Esophagus muscularis mucosa (tissue), 4 donors: ENCODE data around the gene KCNK4. TPM values are rescaled to one million over a fixed set of nuclear protein-coding genes. Genes with fewer than 3 reads are reported as not detected.

Experiments
- DNase-seq: peaks from one replicate; pipeline ENCODE4 v3.0.0-alpha.2; 2017; ENCODE audit errors: extremely low spot score
- H3K27ac ChIP-seq, 4 donors: fragments of 200-600 bp; sonication (generic); replicated peaks in 1 of 4; 1 replicate in 3 of 4; 2 replicates in 1 of 4; pipeline ENCODE4 v1.5.1; 2016 to 2019; ENCODE audit warnings: mild to moderate bottlenecking in 1 of 4
- H3K27me3 ChIP-seq, 4 donors: fragments of 200-600 bp; sonication (generic); one replicate each; pipeline versions ENCODE4 v1.5.1 to v1.6.0; 2016 to 2019
- H3K36me3 ChIP-seq, 4 donors: fragments of 200-600 bp; sonication (generic); one replicate each; pipeline ENCODE4 v1.5.1; 2016 to 2019
- H3K4me1 ChIP-seq, 4 donors: fragments of 200-600 bp; sonication (generic); one replicate each; pipeline ENCODE4 v1.5.1; 2016 to 2019
- H3K4me3 ChIP-seq, 4 donors: fragments of 200-600 bp; sonication (generic); 1 replicate in 2 of 4; 2 replicates in 2 of 4; pipeline ENCODE4 v1.5.1; 2016 to 2019; ENCODE audit warnings: mild to moderate bottlenecking in 4 of 4, moderate library complexity in 1 of 4
- H3K9me3 ChIP-seq, 4 donors: fragments of 200-600 bp; sonication (generic); 1 replicate in 3 of 4; 2 replicates in 1 of 4; pipeline ENCODE4 v1.5.1; 2016 to 2019
- CTCF ChIP-seq, 3 experiments: fragments of 200-600 bp in 2 of 3; fragments of 450-650 bp in 1 of 3; sonication (generic) in 2 of 3; IDR thresholded peaks; one replicate each; pipeline ENCODE4 v1.5.1; 2017 to 2019; ENCODE audit warnings: antibody characterized with exemption in 3 of 3, mild to moderate bottlenecking in 2 of 3, moderate library complexity in 1 of 3
- EP300 ChIP-seq: sonication (generic); formaldehyde crosslinking; IDR thresholded peaks from one replicate; pipeline ENCODE4 v1.6.1; 2017; ENCODE audit warnings: antibody characterized with exemption
- POLR2A ChIP-seq: fragments of 450-650 bp; IDR thresholded peaks from one replicate; pipeline ENCODE4 v1.6.1; 2017; ENCODE audit warnings: antibody characterized with exemption, moderate library complexity, mild to moderate bottlenecking, low read depth
- POLR2AphosphoS5 ChIP-seq, 2 donors: sonication (generic); formaldehyde crosslinking; IDR thresholded peaks; one replicate each; pipeline ENCODE4 v1.6.1; 2017; ENCODE audit warnings: antibody characterized with exemption in 2 of 2
- WGBS: methylation state at CpG from one replicate; pipeline ENCODE4 v1.1.5; 2018; 5-methylcytosine and 5-hydroxymethylcytosine counted together
- intact Hi-C: fragments of 100-400 bp; cut with DNase I; formaldehyde crosslinking; loops from one replicate; pipeline ENCODE4 v1.15.1; 2023
- total RNA-seq, 4 donors: library from RNA; depleted of rRNA; stranded (reverse); fragments of >200 nt; gene quantifications; one replicate each; pipeline versions ENCODE4 v1.1.0 to v1.2.1, GENCODE V29; 2016

KCNK4 gene
- total RNA-seq, 4 donors from 2014 or later, result not detected

- peaks cover 4 to 50% (median 39%) of the 10 kb centered on the region in 4 donors for H3K36me3 ChIP-seq
These were observed 15.3 kb upstream of the KCNK4 start for GRCh38 chr11:64275841-64276240.

GRCh38 chr11:64276653-64277431 lies 14.3 kb upstream of the KCNK4 start:
- 81% methylated on average over 17 of the region's 17 CpGs for WGBS
- Histone ChIP-seq H3K36me3 (peaks cover 4 to 60% (median 45%) of the 10 kb centered on the region in 4 donors), H3K27ac (no peak overlapping the region), H3K9me3 (no peaks in the 10 kb centered on the region), H3K27me3 (no peaks in the 10 kb centered on the region), H3K4me1 (peaks cover 7 to 18% (median 14%) of the 10 kb centered on the region in 4 donors), H3K4me3 (no peak overlapping the region)
- TF ChIP-seq POLR2A (no peak), CTCF (IDR thresholded peaks at IDR 0.05) (no peak), EP300 (no peak), POLR2AphosphoS5 (IDR thresholded peaks at IDR 0.05) (no peak)
- intact Hi-C loops, result no loop called here
- no peak for DNase-seq

More at GRCh38 chr11:64275841-64276240, 15.3 kb upstream of the KCNK4 start:
- no peaks in the 10 kb centered on the region for H3K9me3 ChIP-seq
- intact Hi-C loops, result no loop called here
- H3K4me3 ChIP-seq, result no peak overlapping the region
- H3K4me1 ChIP-seq, result peaks cover 11 to 15% (median 13%) of the 10 kb centered on the region in 4 donors
- no peak overlapping the region for H3K27ac ChIP-seq
- no peak for DNase-seq
- TF ChIP-seq EP300, result no peak
- 80% methylated on average over 1 of the region's 2 CpGs for WGBS
- no peaks in the 10 kb centered on the region for H3K27me3 ChIP-seq

GRCh38 chr11:64278576-64279190 lies 12.4 kb upstream of the KCNK4 start:
- TF ChIP-seq POLR2A (no peak), CTCF (IDR thresholded peaks at IDR 0.05) (no peak), POLR2AphosphoS5 (IDR thresholded peaks at IDR 0.05) (no peak), EP300 (no peak)
- DNase-seq, result no peak
- intact Hi-C loops, result no loop called here
- no peaks in the 10 kb centered on the region for H3K9me3 ChIP-seq
- no peaks in the 10 kb centered on the region for H3K27me3 ChIP-seq
- 82% methylated on average over 8 of the region's 8 CpGs for WGBS
- peaks cover 4 to 72% (median 51%) of the 10 kb centered on the region in 4 donors for H3K36me3 ChIP-seq
- no peak overlapping the region for H3K27ac ChIP-seq
- peaks cover 18 to 25% (median 22%) of the 10 kb centered on the region in 4 donors for H3K4me1 ChIP-seq
- H3K4me3 ChIP-seq, result no peak overlapping the region

GRCh38 chr11:64281957-64282770 lies 8.9 kb upstream of the KCNK4 start:
- TF ChIP-seq POLR2AphosphoS5 (IDR thresholded peaks at IDR 0.05) (no peak), EP300 (no peak), POLR2A (no peak), CTCF (IDR thresholded peaks at IDR 0.05) (no peak)
- Histone ChIP-seq H3K27me3 (no peaks in the 10 kb centered on the region), H3K4me3 (no peak overlapping the region), H3K36me3 (peaks cover 4 to 48% (median 33%) of the 10 kb centered on the region in 4 donors), H3K27ac (no peak overlapping the region), H3K4me1 (peaks cover 29 to 47% (median 42%) of the 10 kb centered on the region in 4 donors), H3K9me3 (no peaks in the 10 kb centered on the region)
- 92% methylated on average over 22 of the region's 22 CpGs for WGBS
- DNase-seq, result no peak
- intact Hi-C loops, result no loop called here

GRCh38 chr11:64283092-64283491 lies 8.0 kb upstream of the KCNK4 start:
- Histone ChIP-seq H3K27me3 (no peaks in the 10 kb centered on the region), H3K27ac (peak overlapping the region in 1 of 4 donors; percentile 85), H3K36me3 (peaks cover 0 to 43% (median 29%) of the 10 kb centered on the region in 4 donors), H3K4me1 (peaks cover 29 to 55% (median 45%) of the 10 kb centered on the region in 4 donors), H3K9me3 (no peaks in the 10 kb centered on the region), H3K4me3 (peak overlapping the region in 1 of 4 donors; percentile 82)
- 87% methylated on average over 3 of the region's 3 CpGs for WGBS
- intact Hi-C loops, result no loop called here
- TF ChIP-seq POLR2AphosphoS5 (IDR thresholded peaks at IDR 0.05) (no peak), EP300 (no peak), POLR2A (no peak), CTCF (IDR thresholded peaks at IDR 0.05) (no peak)
- DNase-seq, result no peak
